GM19372 (cell line): Measurements from ENCODE around the gene SLC38A4.

ENCODE experiments used
- ATAC-seq: cut with Tn5 transposase; IDR thresholded peaks from one replicate; pipeline ENCODE4 v1.9.1; 2021; ENCODE audit warnings: mild to moderate bottlenecking, low read depth, moderate library complexity; ENCODE audit not compliant: unreplicated experiment

Gene SLC38A4

DNA sequence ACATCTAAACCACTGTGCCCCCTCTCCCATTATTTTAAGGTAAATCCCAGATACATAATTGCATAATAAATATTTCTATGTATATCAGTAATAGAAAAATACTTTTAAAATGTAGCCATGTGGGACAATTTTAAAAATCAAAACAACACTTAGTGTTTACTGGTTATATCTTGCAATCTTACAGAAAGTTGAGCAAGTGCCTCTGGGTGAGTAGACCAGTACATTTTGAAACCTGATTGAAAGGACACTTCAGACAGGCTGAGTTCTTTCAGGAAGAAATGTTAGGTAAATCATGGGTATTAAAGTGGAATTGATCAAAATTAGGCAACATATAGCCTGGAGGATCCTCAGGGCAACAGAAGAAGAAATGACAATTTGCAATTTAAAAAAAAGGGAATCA is 7.2 kb downstream of the SLC38A4 start:
- ATAC-seq: no peak

GRCh38 chr12:46815809-46816208 is 10.0 kb downstream of the SLC38A4 start:
- ATAC-seq: no peak

- no peak for ATAC-seq
Observed at GRCh38 chr12:46814143-46814542, 11.7 kb downstream of the SLC38A4 start.

- no peak for ATAC-seq
Observed at GRCh38 chr12:46811185-46811584, 14.6 kb downstream of the SLC38A4 start.

- no peak for ATAC-seq
Observed at GRCh38 chr12:46808955-46809697, 16.7 kb downstream of the SLC38A4 start.

- ATAC-seq: no peak
Observed at GRCh38 chr12:46808317-46808716, 17.5 kb downstream of the SLC38A4 start.

DNA sequence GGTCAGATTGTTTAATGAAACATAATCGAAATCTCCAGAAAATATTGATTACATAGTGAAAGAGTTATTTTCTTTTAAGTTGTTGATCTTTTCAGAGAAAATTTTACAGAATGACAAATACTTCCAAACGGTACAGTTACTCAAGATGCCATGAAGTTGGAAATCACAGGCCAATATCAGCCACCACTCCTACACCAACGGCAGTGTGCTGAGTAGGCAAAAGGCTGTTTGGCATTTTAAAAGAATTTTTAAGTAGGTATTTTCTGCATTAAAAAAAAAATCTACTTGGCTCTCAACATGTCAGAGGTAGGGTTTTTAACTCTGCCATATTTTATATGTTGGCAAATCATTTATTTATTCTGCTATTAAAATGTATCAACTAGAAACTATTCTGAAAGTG is 21.7 kb downstream of the SLC38A4 start:
- no peak for ATAC-seq

- no peak for ATAC-seq
Observed at GRCh38 chr12:46803517-46803916, 22.3 kb downstream of the SLC38A4 start.

GRCh38 chr12:46801293-46801692 is 24.5 kb downstream of the SLC38A4 start:
- ATAC-seq: no peak

- no peak for ATAC-seq
Observed at GRCh38 chr12:46800160-46800559, 25.6 kb downstream of the SLC38A4 start.

DNA sequence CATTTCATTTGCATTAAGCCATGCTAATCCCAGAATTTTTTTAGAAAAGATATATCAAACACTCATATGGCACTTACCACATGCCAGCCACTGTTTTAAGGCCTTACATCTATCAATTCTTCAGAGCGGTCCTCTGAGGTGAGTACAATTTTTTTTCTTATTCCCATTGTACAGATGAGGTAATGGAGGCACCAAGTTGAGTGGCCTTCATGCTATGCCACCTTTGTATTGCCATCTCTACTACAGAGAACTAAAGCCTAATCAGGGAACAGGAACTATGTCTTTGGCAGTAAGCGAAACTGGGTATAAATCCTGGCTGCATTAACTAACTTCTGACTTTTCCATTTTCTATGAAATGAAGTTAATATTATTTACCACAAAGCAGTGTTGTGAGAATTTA is 27.1 kb downstream of the SLC38A4 start:
- no peak for ATAC-seq

- no peak for ATAC-seq
Observed at GRCh38 chr12:46798056-46798455, 27.7 kb downstream of the SLC38A4 start.

GRCh38 chr12:46795988-46796387 is 29.8 kb downstream of the SLC38A4 start:
- ATAC-seq: no peak

GRCh38 chr12:46794593-46795190 is 31.1 kb downstream of the SLC38A4 start:
- no peak for ATAC-seq

DNA sequence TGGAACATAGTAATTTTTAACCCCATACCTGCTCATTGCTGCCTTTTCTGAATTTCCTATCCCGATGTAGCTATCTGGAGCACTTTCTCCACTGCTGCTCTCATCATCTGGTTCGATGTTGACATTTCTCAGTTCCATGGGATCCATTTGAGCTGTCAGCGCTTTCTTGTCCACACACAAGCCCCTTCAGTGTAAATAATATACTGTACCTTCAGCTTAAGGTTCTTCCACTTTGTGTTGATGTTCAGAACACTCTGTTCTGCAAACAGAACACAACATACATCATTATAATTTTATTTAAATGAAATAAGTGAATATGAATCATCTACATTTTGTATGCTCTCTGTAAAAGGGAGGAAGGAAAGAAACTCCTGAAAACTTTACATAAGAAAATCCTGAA is 32.9 kb downstream of the SLC38A4 start:
- ATAC-seq: no peak

- ATAC-seq: no peak
Observed at GRCh38 chr12:46790066-46790465, 35.7 kb downstream of the SLC38A4 start.

GRCh38 chr12:46788072-46788887 is 37.5 kb downstream of the SLC38A4 start:
- no peak for ATAC-seq

- ATAC-seq: no peak
Observed at GRCh38 chr12:46787496-46788055, 38.2 kb downstream of the SLC38A4 start.

DNA sequence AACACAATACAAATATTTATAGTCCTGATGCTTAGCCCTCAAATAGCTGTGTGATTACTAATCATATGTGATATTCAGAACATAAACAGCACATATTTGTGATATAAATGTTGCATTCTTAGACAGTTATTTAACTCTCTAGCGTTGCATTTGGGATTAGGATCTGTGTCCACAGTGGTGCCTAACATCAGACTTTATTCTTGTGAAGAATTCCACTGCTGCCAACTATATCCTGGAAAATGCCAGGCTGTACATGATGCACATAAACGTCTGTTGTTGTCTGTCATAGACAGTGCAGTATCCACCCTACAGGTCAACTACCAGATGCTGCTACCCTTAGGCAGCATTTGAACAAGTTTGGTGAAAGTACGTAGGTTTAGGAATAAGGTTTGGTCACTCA is 39.0 kb downstream of the SLC38A4 start:
- no peak for ATAC-seq

DNA sequence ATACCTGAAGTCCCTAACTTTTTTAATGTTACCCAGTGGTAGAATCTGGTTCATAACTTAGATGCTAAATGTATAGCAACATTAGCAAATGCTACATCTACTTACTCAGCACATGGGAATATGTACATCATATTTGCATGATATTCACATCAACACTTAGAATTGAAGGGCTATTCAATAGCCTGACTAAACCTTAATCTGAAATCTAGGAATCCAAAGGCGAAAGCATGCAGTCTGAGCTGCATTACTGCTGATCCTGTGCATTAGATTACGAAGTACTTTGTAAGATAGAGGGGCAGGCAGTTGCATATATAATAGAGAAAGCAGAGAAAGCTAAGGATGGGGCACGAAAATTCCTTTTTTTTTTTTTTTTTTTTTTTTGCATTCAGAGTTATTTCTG is 40.4 kb downstream of the SLC38A4 start:
- ATAC-seq: no peak

GRCh38 chr12:46783871-46784270 is 41.9 kb downstream of the SLC38A4 start:
- ATAC-seq: no peak
